GM04503 (cell line): ENCODE data around the gene ADAM10.

Source experiments
- DNase-seq: peaks from one replicate; pipeline ENCODE4 v3.0.0-alpha.2; 2012; ENCODE audit warnings: low read depth

Gene ADAM10

DNA sequence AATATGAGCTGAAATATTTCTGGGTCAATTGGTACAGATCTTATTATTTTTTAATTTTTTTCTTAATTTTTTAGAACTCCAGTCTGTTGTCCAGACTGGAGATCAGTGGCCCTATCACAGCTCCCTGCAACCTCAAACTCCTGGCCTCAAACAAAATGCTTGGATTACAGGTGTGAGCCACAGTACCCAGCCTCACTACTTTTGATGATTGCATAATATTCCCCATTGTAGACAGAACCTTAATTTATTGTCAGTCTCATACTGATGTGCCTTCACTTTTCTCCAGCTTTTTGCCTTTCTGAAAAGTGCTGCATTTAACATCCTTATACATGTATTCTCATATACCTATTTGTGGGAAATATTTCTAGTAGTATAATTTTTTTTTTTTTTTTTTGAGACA is 172.8 kb downstream of the ADAM10 start:
- no peak for DNase-seq

- DNase-seq: no peak
These were observed 174.3 kb downstream of the ADAM10 start for GRCh38 chr15:58575045-58575786.

DNA sequence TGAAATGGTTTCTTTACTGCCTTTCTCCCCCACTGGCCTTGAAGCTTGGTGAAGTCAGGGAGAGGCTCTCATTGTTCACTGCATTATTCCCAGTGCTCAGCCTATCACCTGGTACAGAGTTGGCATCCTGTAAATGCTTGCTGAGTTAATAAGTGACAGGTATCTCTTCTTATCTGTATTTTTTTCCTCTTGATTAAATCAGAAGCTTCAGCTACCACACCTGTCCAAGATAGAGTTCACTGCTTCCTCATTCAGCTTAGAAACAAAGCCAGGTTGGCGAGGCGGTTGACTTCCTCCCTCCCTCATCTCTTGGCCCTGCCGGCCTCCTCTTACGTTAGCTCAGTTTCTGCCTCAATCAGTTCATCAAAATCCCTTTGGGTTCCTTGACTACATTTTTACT is 174.9 kb downstream of the ADAM10 start:
- no peak for DNase-seq

GRCh38 chr15:58573270-58573669 is 176.2 kb downstream of the ADAM10 start:
- DNase-seq: no peak

GRCh38 chr15:58572521-58572920 is 177.0 kb downstream of the ADAM10 start:
- no peak for DNase-seq

DNA sequence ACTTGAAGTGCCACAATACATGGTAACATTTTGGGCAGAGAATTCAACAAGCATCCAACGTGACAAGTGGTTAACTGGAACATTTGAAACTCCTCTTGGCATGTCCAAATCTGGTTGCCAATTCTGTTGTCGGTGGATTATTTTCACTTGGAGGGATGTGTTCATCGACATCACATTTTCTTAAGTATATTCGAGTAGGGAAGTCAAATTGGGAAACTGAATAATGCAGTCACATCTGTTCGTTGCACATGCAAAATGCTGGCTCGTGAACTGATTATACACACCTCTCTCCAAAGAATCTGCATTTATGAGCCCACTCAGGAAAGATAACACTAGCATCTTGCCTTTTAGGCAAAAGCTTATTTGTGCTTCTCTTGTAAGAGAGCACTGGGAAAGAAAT is 178.0 kb downstream of the ADAM10 start:
- DNase-seq: no peak

DNA sequence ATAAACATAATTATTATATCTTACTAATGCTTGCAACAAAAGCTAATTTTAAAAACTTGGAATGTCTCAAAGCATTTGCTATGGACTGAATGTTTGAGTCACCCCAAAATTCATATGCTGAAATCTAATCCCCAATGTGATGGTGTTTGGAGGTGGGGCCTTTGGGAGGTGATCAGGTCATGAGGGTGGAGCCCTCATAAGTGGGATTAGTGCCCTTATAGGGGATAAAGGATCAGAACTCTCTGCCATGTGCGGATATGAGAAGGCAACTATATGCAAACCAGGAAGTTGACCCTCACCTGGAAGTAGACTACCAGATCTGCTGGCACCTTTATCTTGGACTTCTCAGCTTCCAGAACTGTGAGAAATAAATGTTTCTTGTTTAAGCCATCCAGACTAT is 180.1 kb downstream of the ADAM10 start:
- DNase-seq: no peak

- no peak for DNase-seq
These were observed 181.3 kb downstream of the ADAM10 start for GRCh38 chr15:58568157-58568571.

GRCh38 chr15:58566029-58566428 is 183.5 kb downstream of the ADAM10 start:
- DNase-seq: no peak

- DNase-seq: no peak
These were observed 183.9 kb downstream of the ADAM10 start for GRCh38 chr15:58565619-58566018.

GRCh38 chr15:58564981-58565380 is 184.5 kb downstream of the ADAM10 start:
- no peak for DNase-seq

- no peak for DNase-seq
These were observed 187.4 kb downstream of the ADAM10 start for GRCh38 chr15:58562135-58562534.

DNA sequence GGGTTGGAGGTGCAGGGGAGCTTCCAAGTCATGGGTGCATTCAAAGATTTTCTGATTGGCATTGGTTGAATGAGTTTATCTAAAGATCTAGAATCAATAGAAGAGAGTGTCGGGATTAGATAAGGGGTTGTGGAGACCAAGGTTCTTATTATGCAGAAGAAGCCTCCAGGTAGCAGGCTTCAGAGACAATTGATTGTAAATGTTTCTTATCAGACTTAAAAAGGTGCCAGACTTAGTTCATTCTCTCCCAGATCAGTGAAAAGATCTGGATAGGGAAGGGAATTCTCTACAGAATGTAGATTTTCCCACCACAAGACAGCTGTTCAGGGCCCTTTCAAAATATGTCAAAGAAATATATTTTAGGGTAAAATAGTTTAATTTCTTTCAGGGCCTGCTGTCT is 188.2 kb downstream of the ADAM10 start:
- no peak for DNase-seq

DNA sequence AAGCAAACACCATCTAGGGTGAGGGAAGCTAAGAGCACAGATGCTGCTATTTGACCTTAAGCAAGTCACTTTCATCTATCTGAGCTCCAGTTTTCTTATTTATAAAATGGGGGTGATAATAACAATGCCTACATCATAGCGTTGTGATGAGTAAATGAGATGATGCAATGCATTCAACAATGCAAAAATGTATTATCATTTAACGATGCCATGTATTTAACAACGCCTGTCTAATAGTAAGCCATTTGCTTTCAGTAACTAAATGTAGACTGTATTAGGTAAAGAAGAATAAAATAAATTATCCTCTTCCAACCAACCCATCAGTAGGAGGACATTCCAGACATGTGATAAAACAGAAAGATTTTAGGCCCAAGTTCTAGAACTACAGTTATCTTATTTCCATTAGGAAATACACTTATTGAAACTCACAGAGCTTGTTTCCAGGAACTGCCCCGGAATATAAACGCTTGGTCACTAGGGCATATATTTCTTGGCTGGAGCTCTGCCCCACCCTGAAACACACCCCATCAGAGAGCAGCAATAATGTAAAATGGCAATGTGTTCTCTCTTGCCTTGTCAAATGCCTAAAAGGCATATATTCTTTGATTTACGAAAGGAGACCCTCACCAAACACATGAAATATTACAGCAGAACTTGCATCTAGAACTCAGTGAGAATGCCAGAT is 189.5 kb downstream of the ADAM10 start:
- no peak for DNase-seq

DNA sequence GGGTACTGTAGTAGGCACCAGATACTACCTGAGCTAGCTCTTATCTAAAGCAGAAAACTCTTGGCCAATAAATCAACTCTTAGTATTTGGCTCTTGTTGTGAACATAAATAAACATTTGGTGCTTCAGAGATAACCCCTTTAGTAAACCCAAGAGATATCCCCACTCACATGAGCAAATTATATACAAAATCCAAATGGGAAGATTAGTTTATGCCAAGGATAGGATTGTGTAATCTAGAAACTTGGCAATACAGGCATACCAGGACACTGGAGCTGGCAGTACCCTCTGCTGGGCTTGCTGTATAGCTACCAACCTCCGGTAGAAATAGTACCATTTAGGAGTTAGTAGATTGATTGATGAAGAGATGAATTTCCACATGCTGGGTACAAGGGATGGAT is 190.7 kb downstream of the ADAM10 start:
- no peak for DNase-seq

GRCh38 chr15:58556541-58556940 is 193.0 kb downstream of the ADAM10 start:
- no peak for DNase-seq

DNA sequence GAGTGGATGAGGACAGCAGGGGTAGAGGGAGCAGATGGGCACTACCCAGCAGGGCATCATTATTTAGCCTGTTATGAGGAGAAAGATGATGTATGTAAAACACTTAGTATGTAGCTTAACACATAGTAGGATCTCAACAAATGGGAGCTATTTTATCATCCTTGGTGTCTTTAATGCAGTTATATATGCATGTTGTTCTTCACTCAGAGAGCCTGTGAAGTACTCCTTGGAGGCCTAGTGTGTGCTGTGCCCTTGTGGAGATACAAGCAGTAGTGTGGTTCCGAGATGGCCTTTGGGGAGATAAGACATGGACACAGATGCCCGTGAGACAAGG is 193.5 kb downstream of the ADAM10 start:
- no peak for DNase-seq

DNA sequence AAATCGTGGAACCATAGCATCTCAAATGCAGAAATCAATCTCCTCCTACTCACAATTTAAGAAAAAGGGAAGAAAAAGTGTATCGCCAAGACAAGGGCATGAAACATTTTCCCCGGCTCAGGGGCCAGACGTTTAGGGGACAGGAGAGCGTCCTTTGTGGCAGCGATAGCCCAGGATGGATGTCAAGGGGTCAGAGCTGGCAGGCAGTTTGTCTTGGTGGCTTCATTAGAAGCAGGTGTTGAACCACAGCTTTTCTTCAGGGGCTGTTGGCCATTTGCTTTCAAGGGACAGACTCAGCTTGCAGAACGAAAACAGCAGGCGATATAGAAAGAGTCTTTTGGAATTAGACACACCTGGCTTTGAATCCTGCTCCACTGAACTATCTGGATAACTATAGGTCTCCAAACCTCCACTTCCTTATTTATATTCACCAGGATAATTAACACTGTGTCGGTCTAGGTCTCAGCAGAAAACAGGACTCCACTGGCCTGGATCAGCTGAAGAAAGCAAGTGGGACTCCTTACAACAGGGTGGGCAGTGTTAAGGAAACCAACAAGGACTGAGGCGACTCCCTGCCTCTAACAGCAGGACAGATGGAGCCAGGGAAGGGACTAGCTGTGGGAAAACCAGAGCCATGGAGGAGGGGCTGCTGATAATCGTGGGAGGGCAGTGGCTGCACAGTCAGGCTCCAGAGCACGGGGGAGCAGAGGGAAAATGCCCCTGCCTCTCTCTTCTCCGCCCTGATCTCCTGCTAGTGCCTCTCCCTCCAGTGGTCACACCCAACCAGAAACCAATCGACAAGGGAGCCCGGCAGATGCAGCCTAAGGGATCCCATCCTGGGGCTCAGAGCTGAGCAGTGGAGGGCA is 194.1 kb downstream of the ADAM10 start:
- no peak for DNase-seq

DNA sequence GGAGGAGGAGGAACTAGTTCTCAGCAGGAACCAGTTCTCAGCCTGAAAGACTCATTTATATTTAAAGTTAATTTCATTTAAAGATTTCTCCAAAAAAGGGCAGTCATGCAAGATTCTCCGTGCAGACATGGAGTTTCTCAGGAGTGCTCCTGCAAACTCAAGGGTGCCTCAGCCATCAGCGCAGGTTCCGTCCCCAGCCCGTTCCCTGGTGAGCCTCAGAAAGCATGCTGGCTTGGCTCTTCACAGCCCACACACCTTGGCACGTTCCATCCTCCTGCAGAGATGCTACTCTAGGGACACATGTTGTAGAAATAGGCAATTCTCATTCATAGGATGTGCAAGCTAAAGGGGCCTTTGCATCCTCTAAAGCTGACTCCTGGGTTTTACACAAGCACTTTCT is 194.7 kb downstream of the ADAM10 start:
- DNase-seq: no peak

- DNase-seq: no peak
These were observed 196.1 kb downstream of the ADAM10 start for GRCh38 chr15:58553365-58553918.

DNA sequence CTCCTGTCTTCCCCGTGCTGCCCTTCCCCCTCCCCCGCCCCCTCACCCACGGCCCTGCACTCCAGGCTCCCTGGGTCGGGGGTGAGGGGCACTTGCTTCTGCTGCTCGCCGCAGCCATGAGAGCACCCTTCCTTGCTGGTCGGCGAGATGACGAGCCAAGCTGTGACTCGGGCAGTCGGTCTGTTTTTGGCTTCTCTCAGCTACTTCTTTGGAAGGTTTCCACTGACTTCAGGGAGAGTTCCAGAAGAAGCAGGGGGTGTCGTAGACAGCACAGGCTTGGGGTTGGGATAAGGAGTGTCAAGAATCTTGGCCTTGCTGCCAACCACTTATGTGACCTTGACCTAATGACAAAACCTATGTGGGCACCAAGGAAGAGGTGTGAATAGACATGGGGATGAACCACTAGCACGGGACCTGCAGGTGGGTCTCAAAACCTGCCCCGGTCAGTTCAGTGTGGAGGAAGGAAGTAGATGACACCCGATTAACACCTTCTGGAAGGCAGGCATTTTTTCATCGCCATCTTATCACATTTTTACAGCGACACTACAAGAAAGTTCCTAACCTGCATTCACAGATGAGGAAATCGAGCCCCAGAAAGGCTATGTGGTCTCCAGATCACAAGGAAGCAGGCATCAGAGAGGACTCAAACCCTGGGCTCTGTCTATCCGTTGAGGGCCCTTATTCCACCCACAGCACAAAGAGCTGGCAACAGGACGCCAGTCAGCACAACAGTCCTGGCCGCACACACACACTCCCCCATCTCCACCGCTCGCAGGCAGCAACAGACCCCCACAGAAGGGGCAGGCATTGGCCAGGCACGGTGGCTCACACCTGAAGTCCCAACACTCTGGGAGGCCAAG is 196.8 kb downstream of the ADAM10 start:
- DNase-seq: no peak
